Measurements from ENCODE around the gene LRRC59.

The LRRC59 gene

DNA sequence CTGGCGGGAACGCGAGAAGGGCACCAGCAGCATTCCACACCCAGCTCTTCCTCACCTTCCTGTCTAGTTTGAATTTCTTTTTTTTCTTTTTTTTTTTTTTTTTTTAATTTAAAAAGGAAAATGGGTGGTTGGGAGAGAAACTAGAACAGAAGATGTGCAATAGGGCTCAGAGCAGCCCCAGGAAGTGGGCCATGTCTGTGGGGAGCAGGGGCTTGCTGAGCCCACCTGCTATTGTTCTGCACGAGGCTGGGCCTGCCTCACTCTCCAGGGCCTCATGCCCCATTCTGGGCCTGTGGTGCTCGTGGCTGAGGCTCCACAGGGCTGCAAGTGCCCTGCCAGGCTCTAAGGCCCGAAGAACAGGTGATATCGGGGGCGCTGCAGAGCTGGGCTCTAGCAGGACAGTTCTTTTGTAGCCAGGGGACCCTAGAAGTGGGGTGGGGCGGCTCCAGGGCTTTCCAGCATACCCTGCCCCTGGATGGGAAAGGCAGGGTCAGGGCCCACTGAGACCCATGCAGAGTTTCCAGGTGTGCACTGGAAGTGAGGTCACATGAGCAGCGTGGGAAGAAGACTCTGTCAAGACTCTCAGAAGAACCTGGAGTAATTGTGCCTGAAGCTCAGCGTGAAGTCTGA is 36.7 kb downstream of the LRRC59 start:
- DNase-seq, result no peak

DNA sequence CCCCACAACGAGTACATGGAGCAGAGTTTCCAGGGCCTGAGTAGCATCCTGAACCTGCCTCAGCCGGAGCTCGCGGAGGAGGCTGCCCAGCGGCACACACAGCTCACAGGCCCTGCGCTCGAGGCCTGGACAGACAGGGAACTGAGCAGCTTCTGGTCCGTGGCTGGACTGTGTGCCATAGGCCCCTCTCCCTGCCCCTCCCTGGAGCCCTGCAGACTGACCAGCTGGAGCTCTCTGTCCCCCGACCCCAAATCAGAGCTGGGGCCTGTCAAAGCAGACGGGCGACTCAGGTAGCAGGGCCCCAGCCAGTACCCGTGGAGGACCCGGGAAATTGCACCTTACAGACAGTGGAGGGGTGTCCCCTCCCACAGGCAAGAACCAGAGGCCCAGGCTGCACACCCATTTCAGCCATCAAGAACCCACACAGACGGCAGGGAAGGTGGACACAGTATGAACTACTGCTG is 37.3 kb downstream of the LRRC59 start:
- no peak for DNase-seq

DNA sequence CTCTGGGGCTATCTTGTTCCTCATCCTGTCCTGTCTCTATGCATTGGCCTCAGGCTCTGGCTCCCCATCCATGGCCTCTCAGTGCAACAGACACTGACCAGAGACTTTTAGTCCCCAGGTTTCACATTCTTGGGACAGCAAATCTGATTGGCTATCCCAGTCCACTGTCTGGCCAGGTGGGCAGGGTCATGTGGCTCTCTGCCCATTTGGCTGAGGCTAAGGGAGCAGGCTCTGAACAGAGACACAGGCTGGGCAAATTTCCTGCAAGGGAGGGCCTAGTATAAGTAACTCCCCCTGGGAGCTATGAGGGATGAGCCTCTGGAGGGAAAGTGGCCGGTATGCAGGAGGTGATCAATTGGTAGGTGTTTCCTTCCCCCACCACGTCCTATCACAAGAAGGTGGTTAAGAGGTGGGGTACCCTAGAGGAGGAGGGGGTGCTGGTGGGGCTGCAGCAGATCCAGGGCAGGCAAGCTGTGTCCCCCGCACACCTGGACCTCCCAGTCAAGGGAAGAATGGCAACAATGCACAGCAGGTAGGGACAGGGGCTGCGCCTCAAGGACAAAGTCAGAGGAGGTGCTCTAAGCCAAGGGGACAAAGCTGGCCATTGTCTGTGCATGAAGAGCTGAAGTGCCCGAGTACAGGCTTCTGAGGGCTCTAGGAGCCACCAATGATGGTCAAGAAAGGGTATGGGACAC is 38.2 kb downstream of the LRRC59 start:
- DNase-seq, result no peak

DNA sequence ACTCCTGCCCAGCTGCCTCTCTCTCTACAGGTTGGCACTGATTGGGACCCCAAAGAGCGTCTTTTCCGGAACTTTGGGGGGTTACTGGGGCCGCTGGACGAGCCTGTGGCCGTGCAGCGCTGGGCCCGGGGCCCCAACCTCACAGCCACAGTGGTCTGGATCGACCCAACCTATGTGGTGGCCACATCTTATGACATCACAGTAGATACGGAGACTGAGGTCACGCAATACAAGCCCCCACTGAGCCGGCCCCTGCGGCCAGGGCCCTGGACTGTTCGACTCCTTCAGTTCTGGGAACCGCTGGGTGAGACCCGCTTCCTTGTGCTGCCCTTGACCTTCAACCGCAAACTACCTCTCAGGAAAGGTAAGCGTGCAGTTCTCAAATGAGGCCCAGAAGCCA is 39.1 kb downstream of the LRRC59 start:
- no peak for DNase-seq

DNA sequence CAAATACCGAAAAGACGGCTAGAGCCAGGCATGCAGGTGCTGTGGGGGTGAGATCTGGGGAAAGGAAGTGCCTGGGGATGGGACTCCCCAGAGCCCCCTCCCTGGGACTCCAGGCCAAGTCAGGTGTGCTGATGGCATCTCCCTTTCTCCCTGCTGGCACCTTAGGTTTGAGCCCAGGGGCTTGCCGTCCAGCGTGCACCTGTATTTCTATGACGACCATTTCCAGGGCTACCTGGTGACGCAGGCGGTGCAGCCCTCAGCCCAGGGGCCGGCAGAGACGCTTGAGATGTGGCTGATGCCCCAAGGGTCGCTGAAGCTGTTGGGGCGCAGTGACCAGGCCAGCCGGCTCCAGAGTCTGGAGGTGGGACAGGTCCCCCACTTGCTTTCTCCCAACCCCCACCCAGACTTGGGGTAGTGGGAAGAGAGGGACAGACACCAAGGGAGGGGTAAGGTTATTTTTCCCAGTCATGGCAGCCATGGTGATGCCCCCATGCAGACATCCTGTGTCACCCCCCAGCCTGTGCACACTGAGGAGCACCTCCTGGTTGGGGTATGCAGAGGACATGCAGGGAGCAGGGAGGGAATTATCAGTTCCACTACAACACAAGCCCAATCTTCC is 40.3 kb downstream of the LRRC59 start:
- no peak for DNase-seq

DNA sequence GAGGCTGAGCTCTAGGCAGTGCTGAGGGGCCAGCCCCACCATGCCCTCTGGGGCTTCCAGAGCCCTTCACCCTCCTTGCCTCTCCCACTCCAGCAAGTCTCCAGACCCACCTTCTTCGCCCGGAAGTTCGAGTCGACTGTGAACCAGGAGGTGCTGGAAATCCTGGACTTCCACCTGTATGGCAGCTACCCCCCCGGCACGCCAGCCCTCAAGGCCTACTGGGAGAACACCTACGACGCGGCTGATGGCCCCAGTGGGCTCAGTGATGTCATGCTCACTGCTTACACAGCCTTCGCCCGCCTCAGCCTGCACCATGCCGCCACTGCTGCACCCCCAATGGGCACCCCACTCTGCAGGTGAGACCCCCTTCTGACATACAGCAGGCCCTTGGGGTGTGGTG is 40.9 kb downstream of the LRRC59 start:
- no peak for DNase-seq

DNA sequence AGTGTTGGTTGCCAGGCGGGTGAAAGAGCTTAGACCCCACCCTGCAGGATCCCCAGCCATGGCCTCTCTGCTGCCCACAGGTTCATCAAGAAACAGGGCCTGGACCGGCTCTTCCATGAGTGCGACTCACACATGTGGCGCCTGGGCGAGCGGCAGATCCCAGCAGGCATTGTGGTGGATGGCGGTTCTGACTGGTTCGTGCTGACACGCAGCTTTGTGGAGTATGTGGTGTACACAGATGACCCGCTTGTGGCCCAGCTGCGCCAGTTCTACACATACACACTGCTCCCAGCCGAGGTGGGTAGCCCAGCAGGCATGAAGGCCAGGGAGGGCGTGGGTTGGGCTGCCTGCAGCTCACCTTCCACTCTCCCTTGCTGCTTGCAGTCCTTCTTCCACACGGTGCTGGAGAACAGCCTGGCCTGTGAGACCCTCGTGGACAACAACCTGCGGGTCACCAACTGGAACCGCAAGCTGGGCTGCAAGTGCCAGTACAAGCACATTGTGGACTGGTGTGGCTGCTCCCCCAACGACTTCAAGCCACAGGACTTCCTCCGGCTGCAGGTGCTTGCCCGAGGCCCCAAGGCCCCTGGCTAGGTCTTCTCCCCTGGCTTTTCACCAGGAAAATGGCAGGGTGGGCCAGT is 41.5 kb downstream of the LRRC59 start:
- no peak for DNase-seq

DNA sequence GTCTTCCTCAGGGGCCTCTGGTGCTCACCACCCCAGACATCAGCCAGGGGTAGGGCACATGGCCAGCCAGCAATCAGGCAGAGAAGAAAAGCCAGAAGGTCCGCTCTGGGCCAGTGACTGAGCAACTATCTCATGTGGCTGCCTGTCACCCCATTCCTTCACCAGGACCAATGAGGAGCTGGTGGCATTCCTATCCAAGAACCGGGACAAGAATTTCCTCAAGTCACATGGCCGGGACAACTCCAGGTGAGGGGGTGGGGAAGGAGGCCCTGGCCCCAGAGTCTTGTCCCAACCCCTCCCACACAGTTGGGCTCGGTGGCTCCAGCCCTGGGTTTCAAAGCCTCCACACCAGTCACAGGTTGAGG is 42.0 kb downstream of the LRRC59 start:
- no peak for DNase-seq

DNA sequence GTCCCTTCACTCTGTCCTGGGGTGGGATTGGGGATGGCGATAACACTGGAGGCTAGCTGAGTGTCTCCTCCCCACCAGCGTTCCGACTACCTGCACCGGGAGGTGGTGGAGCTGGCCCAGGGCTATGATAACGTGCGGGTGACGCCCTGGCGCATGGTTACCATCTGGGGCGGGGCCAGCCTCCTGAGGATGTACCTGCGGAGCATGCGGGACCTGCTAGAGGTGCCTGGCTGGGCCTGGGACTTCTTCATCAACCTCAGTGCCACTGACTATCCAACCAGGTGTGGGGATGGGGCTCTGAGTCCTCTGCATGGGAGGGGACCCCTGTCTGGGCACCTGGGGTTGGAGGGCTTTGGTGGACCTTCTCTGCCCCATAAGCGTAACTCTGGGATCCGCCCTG is 42.5 kb downstream of the LRRC59 start:
- DNase-seq, result no peak

DNA sequence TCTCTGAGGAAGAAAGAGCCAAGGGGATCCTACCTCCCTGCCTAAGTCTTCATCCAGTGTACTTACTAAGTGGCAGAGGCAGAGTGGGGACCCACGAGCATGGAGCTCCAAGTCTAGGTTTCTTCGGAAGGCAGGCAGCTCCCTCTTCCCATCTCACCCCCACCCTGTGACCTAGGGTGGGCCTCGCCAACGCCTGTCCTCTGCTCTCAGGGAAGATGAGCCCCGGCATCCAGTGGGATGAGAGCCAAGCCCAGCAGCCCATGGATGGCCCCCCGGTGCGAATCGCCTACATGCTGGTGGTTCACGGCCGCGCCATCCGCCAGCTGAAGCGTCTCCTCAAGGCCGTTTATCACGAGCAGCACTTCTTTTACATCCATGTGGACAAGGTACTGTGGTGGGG is 43.1 kb downstream of the LRRC59 start:
- DNase-seq, result no peak

DNA sequence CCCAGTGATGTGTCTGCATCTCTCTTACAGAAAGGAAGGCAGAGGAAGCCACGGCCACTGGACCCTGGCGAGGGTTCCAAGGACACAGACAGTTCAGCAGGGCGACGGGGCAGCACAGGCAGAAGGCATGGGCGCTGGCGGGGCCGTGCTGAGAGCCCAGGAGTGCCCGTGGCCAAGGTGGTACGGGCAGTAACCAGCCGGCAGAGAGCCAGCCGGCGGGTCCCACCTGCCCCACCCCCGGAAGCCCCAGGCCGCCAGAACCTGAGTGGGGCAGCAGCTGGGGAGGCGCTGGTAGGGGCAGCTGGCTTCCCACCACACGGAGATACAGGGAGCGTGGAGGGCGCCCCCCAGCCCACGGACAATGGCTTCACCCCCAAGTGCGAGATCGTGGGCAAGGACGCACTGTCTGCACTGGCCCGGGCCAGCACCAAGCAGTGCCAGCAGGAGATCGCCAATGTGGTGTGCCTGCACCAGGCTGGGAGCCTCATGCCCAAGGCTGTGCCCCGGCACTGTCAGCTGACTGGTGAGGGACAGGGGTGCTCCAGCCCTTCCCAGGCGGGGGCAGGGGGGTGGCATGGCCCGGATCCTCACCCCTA is 43.6 kb downstream of the LRRC59 start:
- DNase-seq, result no peak

DNA sequence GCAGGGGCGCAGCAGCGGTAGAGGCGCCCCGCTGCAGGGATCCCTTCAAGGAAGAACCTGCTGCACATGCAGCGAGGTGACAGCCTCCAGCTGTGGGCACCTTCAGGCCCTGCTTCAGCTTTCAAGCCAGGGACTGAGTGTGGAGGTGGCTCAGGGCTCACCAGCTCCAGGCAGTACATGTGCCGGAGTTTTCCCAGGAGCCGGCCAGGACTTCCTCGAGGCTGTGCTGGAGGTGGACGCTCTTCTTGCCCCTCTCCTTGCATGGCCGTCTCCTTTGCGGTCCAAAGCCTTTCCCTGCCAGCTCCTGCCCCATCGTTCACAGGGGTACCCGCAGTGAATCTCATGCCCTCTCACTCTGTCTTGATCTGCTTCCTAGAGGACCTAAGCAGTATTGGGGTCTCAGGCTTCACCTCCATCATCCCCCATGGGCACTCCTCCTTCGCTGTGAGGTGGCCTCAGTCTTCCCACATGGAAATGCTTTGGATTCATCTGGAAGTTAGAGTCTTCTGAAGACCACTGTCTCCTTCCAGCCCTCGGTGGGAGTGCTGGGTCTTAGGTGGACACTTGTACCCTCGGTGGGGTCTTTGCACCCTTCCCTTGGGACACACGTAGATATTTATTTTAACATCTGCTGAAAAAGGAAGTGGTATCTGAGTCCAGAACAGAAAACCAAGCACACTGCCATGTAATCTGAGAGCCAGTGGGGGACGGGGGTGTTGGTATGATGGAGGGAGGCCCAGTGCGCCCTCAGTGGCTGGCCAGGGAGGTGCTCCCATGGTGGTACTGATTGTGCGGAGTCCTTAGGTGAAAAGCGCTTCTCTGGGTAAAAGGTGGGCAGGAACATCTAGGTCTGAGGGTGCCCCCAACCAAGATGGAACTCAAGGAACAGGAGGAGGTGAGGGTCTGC is 44.4 kb downstream of the LRRC59 start:
- no peak for DNase-seq

DNA sequence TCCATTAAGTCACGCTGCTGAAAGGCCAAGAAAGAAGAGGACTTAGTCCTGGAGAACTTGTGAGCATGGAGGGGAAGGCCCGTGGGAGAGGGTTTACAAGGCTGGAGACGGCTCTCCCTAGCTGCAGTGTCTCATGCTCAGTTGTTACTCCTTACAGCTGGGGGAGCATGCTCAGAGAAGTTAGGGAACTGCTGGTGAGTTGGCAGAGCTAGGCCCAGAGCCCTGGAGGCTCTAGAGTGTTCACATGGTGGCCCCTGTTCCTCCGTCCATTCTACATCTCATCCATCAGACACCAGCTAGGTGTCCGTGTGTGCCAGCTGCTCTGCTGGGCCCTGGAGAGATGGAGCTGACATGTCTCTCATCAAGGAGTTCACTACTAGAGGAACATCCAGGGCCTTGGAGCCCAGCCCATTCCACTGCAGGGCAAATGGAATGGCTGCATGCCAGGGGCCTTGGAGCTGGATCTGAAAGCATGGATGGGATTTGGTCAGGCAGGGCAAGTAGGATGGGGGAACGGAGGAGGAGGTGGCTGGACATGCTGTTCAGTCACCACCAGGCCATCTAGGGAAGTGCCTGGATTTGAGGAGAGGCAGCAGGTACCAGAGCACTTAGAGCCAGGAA is 45.1 kb downstream of the LRRC59 start:
- DNase-seq, result no peak

DNA sequence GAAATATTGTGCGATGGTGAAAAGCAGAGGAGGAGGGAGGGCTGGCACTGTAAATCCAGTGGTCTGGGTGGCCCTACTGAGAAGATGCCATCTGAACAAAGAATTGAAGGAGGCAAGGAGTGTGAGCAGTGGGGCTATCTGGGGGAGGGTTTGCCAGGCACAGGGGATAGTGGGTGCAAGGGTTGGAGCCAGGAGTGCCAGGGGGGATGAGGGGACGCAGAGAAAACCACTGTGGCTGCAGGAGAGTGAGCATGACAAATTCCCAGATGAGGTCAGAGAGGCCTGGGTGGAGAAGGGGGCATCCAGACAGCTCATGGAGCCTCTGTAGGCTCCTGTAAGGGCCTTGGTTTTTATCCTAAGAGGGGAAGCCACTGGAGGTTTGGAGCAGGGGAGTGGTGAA is 46.6 kb downstream of the LRRC59 start:
- no peak for DNase-seq

DNA sequence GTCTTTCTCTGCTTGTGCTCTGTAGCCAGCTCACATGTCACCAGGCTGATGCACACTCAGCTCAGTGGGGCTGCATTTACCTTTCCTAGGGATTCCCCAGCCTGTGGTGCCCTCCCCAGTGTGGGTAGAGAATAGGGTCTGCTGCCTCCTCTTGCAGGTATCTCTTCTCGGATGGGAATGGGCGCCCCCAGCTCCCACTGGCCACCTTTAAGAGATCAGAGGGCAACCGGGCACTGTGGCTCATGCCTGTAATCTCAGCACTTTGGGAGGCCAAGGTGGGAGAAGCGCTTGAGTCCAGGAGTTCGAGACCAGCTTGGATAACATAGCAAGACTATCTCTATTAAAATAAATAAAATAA is 48.1 kb downstream of the LRRC59 start:
- no peak for DNase-seq

DNA sequence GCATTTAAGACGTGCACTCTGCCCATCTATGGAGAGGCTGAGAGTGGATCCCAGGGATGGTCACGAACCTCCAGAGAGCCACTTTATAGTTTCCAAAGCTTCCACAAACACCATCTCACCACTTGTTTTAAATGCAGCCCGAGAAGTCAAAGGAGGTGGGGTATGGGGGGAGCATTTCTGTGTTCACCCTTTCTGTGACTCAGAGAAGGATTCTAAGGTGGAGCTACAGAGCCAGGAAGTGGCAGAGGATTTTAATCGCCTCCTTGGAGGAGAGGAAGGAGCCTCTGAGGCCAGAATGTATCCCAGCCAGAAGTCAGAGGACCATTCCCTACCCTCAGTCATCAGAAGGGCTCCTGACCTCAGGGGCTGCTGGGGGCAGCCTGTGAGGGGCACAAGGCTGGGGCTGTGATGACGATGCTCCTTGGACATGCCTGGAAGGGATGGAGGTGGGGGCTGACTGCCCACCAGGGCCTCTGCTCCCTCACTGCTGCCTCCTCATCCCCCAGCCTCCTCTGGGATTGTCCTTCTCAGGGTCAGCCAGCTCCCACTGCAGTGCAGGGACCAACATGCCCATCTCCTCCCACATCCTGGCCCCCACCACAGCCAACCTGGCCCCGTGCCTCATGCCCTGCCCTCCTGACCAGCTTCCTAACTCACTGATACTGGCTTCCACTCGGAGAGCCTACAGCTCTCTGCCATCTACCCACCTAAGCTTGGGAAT is 48.6 kb downstream of the LRRC59 start:
- DNase-seq, result no peak

DNA sequence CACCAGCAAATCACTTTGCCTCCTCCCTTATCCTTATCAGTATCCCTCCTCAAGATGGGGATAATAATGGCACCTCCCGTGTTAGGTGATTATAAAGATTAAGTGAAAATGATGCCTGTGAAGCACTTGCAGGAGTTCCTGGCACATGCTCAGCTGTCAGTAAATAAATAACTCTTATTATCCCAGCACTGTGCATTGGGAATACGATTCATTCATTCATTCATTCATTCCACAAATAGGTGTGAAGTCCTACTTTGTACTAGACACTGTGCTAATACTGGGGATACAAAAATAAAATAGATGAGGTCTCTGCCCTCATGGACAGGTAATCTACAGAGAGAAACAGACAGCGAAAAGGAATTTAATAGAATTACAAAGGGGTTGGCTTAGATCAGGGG is 49.4 kb downstream of the LRRC59 start:
- DNase-seq, result no peak

DNA sequence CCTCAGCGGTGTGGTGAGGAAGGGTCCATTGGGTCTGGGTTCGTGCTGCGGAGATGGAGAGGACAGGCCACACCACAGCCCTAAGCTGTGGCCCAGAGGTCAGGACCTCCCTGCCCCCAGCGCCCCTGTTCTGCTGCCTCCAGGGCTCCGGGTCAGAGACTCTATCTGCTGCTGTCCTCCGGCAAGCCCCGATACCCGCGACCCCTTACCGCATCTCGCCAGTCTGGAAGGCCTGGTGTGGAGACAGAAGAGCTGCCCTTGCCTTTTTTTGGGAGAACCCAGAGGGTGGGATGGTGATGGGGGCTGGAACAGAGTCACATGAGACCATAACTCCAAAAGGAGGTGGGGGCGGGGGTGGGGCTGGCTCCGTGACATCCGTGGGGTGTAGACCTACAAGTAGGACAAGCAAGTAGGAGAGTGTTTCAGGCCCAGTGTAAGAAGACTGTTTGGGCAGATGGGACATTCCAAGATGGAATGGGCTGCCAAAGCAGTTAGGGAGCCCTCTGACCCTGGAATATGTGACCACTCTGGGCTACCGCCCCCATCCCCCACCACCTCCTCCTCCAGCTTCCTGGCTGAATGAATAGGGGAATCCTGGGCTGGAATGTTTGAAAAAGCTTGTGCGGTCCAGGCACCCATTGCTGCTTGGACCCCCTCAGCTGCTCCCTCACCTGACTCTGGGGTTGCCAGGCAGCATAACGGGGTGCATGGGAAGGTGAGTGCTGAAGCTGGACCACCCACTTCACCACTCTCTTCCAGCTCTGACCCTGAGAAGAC is 50.0 kb downstream of the LRRC59 start:
- DNase-seq, result no peak

DNA sequence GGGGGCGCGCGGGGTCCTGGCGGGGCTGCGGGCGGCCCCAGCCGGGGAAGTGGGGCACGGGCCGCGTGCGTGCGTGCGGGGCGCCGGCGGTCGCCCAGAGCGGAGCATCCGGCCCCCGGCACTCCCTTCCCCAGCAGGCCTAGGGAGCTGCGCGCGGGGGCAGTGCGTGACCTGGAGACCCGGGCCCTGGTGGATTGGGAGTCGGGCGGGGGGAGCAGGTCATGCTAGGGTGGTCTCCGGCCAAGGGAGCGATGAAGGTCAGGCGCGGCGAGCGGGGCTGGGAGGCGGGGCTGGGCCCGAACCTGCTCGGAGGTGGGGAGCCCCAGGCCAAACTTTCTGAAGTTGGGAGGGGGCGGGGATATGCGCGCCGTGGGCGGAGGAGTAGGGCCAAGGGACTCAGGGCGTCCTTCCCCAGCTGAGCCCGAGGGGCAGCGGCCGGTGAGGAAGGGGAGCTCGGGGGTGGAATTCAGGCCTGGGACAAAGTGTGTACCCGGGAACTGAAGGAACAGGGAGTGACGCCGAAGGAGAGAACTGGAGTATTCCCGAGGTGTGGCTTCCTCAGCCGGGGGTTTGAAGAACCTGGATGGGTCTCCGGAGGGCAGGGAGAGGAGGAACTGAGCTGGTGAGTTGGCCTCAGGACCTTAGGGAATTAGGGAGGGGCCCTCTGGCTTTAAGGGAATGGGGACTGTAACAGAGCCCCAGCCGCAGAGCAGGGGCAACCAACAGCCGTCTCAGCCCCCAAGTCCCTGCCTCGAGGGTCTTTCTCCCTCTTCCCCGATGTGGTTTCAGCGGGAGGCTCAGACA is 50.8 kb downstream of the LRRC59 start:
- peak; percentile 13 for DNase-seq

All from CD4-positive, alpha-beta T cell treated with Interferon gamma for 1 hour (primary cell).